HPDE6-E6E7 (cell line): ENCODE measurements around the gene PADI6.

Experiments used
- DNase-seq: peaks from one replicate; pipeline ENCODE4 v3.0.0; 2011; ENCODE audit warnings: missing footprints; ENCODE audit errors: extremely low spot score

Gene PADI6

GRCh38 chr1:17356387-17357026 lies 15.5 kb upstream of the PADI6 start:
- DNase-seq, result no peak

DNA sequence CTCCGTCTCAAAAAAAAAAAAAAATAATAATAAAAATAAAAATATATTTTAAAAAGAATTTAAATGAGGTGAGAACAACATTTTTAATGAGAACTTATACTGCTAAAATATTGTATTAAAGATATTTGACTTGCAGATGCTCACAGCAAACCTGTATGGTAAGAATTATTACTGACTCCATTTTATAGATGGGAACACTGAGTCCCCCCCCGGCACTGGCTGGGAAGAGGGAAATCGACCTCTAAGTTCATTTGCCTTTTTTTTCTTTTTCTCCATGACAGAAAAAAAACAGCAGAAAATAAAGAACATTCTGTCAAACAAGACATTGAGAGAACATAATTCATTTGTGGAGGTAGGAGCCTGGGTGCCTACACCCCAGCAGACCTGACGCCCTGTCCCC lies 13.4 kb upstream of the PADI6 start:
- no peak for DNase-seq

DNA sequence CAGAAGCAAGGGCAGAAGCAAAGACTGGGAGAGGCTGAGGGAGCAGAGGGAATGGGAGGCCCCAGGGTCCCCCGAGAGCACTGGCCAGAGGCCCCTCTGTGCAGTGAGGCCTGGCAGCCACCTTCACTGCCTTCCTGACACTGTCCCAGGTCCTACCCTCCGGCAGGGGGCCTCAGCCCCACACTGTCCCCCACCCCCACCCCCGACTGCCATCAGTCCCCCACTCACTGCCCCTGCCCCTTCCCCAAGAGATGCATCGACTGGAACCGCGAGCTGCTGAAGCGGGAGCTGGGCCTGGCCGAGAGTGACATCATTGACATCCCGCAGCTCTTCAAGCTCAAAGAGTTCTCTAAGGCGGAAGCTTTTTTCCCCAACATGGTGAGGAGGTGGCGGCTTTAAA lies 13.0 kb upstream of the PADI6 start:
- no peak for DNase-seq

DNA sequence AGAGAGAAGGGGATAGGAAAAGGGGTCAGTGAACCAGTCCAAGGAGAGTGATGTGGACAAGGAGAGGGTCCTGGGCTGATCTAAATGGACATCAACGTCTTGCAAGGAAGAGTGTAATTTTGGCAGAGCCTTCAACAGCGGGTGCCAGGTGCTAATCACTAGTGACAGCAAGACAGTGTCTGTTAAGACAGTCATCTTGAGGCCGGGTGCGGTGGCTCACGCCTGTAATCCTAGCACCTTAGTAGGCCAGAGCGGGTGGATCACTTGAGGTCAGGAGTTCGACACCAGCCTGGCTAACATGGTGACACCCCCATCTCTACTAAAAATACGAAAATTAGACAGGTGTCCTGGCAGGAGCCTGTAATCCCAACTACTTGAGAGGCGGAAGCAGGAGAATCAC lies 12.2 kb upstream of the PADI6 start:
- no peak for DNase-seq

GRCh38 chr1:17360272-17360956 lies 11.6 kb upstream of the PADI6 start:
- no peak for DNase-seq

DNA sequence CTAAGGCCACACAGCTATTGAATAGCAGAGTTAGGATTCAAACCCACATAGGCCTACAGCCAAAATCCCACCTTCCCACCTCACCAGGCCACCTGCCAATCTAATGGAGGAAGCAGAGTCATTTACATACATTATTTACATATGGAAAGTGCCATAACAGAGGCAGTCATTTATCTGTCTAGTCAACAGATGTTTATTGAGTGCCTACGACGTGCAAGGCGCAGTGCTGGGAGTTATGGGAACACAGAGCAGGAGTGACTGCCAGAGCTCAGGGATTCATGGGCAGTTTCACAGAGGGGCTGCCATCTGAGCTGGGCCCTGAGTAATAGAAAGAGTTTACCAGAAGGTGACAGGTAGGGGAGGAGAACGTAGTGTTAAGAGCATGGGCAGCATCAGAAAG lies 10.3 kb upstream of the PADI6 start:
- no peak for DNase-seq

- DNase-seq, result no peak
Observed at GRCh38 chr1:17363351-17363750, 8.6 kb upstream of the PADI6 start.

DNA sequence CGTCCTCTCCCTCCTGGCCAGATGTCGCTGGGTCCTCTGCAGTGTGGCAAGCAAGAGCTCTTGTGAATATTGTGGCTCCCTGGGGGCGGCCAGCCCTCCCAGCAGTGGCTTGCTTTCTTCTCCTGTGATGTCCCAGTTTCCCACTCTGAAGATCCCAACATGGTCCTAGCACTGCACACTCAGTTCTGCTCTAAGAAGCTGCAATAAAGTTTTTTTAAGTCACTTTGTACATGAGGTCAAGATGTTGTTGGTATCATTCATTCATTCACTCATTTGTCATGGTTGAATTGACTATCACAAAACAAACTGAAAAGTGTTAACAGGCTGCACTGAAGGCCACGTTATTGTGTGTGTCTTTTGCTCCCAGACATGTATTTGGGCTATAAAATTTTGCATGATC lies 8.2 kb upstream of the PADI6 start:
- DNase-seq, result no peak

- DNase-seq, result no peak
Observed at GRCh38 chr1:17365293-17365692, 6.7 kb upstream of the PADI6 start.

DNA sequence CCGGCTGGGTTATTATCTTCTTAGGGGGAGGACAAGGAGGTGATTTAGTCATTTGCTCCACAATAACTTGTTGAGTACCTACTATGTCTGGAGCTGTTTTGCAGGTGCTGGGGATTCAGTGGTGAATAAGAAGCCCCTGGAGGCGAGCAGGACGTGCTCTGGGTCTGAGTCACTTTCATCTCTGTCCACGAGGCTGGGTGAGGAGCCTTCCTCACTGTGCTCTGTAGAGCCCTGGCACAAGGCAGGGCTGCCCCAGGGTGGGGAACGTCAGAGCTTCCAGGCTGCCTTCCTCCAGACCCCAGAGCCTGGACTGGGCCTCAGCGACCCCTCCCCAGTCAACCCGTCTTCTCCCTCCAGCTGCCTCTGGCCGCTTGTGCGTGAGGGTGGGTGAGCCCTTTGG lies 2.5 kb upstream of the PADI6 start:
- DNase-seq, result peak; percentile 96

GRCh38 chr1:17370618-17371017 lies 1.4 kb upstream of the PADI6 start:
- DNase-seq, result peak; percentile 68

DNA sequence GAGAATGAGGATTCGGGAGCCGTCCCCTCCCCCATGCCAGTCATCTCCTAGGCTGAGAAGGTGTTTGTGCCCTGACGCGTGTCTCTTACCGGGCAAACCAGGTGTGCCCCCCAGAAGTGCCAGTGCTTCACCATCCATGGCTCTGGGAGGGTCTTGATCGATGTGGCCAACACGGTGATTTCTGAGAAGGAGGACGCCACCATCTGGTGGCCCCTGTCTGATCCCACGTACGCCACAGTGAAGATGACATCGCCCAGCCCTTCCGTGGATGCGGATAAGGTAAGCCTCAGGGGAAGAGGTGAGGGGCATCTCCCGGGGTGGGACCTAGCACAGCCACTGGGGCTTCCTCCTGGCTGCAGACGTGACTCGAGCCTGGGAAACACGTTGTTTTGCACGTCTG lies 959 bp downstream of the PADI6 start:
- no peak for DNase-seq

DNA sequence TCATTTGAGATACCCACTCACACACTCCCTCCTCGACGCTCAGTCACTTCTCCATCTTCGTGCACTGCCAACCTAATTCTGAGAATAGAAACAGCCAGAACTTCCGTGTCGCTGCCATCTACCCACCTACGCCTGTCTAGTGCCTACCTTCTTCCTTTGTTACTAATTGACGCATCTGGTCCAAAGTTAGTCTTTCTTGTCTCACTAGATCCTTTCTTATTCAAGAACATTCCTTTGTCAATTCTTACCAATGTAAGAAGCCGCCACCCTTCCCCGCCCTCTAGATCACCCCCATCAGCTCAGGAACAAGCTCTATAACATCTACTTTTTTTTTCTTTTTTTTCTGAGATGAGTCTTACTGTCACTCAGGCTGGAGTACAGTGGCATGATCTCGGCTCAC lies 3.7 kb downstream of the PADI6 start:
- no peak for DNase-seq

- no peak for DNase-seq
Observed at GRCh38 chr1:17377325-17377953, 5.4 kb downstream of the PADI6 start.

DNA sequence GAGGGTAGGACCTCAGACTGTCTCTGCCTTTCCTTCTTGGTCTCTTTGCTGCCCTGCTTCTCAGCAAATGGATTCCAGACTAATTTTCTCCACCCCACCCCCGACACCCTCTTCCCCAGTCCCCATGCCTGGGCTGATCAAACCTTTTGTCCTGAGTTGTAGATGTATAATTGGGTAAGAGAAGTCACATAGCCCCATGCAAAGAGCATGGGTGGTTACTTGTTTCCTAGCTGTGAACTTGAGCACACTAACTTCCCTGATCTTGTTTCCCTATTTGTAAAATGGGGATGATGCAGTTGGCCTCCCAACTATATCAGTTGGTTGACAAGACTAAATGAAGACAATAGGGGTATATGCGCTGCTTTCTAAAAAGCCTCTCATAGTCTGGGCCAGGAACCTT lies 9.2 kb downstream of the PADI6 start:
- no peak for DNase-seq

GRCh38 chr1:17392199-17392740 lies 20.3 kb downstream of the PADI6 start:
- DNase-seq, result no peak

DNA sequence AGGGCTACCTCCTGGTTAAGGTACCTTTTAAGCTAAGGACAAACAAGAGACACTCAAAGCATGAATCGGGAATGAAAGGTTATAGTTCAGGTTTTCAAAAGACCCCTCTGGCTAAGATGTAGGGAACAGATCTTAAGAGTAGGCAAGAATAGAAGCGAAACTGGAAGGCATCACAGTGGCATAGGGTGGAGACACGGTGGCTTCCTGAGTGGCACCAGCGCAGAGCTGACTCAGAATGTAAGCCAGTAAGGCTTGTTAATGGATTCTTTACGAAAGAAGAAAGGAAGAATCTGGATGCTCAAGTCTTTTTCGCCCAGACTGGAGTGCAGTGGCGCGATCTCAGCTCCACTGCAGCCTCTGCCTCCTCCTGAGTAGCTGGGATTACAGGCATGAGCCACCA lies 21.2 kb downstream of the PADI6 start:
- no peak for DNase-seq

DNA sequence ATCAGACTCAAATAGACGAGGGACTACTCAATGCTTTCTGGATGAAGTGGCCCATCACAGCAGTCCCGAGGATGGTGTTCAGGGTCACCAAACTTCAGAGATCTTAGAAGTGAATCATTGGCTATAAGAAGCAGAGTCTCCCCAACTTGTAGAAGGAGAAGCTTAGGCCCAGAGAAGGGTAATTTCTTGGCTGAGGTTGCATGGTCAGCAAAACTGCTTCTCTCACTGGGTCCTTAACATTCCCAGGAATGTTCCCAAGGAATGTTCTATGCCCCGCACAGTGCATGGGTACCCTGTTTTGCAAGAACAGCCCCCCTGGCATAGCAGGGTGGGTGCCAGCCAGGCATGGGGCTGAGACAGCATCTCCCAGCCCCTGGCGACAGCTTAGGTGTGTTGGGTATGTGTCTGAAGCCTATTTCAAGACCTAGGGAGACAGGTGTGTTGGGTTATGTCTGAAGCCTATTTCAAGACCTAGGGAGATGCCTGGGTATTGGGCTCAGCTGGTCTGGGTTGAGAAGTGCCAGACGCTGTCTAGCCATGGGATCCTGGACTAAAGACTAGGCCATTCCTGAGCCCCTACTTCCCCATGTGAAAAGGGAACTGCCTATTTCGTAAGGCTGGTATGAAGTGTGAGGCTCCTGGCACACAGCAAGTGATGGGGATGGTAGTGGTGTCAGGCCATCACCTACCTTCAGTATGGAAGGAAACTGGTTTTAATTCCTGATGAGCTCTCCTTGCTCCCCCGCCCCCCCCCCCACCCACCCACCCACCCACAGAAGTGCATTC lies 26.1 kb downstream of the PADI6 start:
- DNase-seq, result no peak

DNA sequence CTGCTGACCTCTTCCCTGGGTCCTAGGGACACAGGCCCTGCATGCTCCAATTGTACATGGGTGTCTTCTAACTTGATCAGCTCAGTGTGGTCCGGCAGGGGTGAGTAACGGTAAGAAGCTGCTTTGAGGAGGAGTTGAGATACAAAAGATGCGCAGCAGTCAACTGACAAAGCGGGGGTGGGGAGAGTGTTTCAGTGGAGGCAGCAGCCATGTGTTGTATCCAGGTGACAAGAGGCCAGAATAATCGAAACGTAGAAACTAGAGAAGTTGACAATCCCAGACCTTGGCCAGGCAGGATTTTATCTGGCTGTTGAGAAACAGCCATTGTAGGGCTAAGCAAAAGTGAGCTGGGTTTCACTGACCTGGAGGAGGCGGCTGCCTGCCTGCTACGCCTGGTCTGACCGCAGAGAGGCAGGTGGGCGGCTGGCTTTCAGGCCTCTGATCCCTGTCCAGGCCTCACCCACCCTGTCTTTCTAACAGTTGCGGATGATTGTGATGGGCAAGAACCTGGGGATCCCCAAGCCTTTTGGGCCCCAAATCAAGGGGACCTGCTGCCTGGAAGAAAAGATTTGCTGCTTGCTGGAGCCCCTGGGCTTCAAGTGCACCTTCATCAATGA lies 28.8 kb downstream of the PADI6 start:
- no peak for DNase-seq

DNA sequence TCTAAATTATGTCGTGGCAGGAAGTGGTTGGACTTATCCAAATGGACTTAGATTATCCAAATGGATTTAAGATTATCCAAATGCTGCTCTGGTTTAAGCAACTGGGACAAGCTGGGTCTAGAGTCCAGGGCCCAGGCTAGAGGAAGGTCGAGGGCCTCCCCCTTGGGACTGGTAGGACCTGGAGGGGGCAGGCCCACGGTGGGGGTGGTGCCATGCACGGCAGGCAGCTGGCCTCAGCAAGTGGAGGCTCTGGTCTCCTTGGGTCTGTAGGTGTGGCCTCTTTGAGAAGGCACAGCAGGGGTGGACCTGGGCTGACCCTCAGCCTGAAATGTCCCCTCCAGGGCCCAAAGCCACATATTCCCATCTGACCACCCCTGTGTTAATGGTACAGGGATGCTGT lies 29.8 kb downstream of the PADI6 start:
- no peak for DNase-seq

DNA sequence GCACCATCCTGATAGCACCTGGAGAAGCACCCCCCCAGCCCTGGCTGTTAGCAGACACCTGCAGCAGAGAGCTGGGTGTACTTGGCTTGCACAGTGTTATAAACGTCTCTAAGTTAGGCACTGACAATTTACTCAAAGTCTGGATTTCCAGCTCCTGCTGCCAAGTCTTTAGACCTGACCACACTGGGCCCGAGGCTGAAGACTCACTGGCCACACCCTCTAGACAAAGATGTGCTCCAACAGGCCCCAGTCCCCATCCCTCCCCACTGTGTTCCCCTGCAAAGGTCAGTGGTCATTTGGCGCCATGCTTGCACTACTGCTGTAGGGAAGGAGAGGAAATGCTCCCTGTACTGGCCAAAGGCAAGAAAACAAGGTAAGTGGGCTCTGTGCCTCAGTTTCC lies 31.1 kb downstream of the PADI6 start:
- peak; percentile 88 for DNase-seq
